Endothelial cell (in vitro differentiated cells): ENCODE measurements around the gene RASAL3. TPM values are rescaled to one million over a fixed set of nuclear protein-coding genes. Genes with fewer than 3 reads are reported as not detected.

ENCODE experiments used
- DNase-seq: peaks from one replicate; pipeline ENCODE4 v3.0.0; 2021; ENCODE audit warnings: low spot score
- H3K27ac Mint-ChIP-seq: one replicate; pipeline ENCODE4 v1.8.0; 2021; ENCODE audit warnings: mixed read lengths, inconsistent platforms; ENCODE audit not compliant: unreplicated experiment
- H3K27me3 Mint-ChIP-seq: one replicate; pipeline ENCODE4 v1.8.0; 2021; ENCODE audit warnings: mild to moderate bottlenecking, moderate library complexity, mixed read lengths, inconsistent platforms; ENCODE audit not compliant: unreplicated experiment
- H3K36me3 Mint-ChIP-seq: one replicate; pipeline ENCODE4 v1.8.0; 2021; ENCODE audit warnings: mild to moderate bottlenecking, low read depth, mixed read lengths, inconsistent platforms; ENCODE audit not compliant: unreplicated experiment
- H3K4me1 Mint-ChIP-seq: one replicate; pipeline ENCODE4 v1.8.0; 2021; ENCODE audit warnings: mild to moderate bottlenecking, mixed read lengths, inconsistent platforms; ENCODE audit not compliant: unreplicated experiment
- H3K4me3 Mint-ChIP-seq: one replicate; pipeline ENCODE4 v1.8.0; 2021; ENCODE audit warnings: mild to moderate bottlenecking, mixed read lengths, inconsistent platforms; ENCODE audit not compliant: unreplicated experiment
- H3K9me3 Mint-ChIP-seq: one replicate; pipeline ENCODE4 v1.8.0; 2021; ENCODE audit warnings: mixed read lengths, inconsistent platforms; ENCODE audit not compliant: unreplicated experiment
- CTCF ChIP-seq: fragments of 200-600 bp; sonication (generic); IDR thresholded peaks from one replicate; pipeline ENCODE4 v1.5.0; 2021; ENCODE audit warnings: antibody characterized with exemption; ENCODE audit not compliant: unreplicated experiment
- total RNA-seq: library from RNA; stranded (reverse); fragmentation: NEBNext Ultra II Directional; extraction: Animal tissue kit (Norgen Biotek cat#: 25700); gene quantifications from one replicate; pipeline ENCODE4 v1.2.1, GENCODE V29; 2021; ENCODE audit not compliant: unreplicated experiment

The RASAL3 gene
- total RNA-seq, 1 donor from 2014 or later: 1.5 TPM

- no peak for TF ChIP-seq CTCF
- DNase-seq: no peak
- Mint-ChIP-seq H3K27ac (no peak overlapping the region), H3K36me3 (peaks cover 24% of the 10 kb centered on the region), H3K4me1 (peaks cover 12% of the 10 kb centered on the region), H3K9me3 (no peaks in the 10 kb centered on the region), H3K27me3 (peaks cover 23% of the 10 kb centered on the region), H3K4me3 (peak overlapping the region; percentile 73)
Observed at GRCh38 chr19:15448778-15449619, 15.3 kb downstream of the RASAL3 start.

- no peak for DNase-seq
- Mint-ChIP-seq H3K36me3 (peaks cover 18% of the 10 kb centered on the region), H3K4me3 (peak overlapping the region; percentile 73), H3K27ac (no peak overlapping the region), H3K27me3 (peaks cover 17% of the 10 kb centered on the region), H3K9me3 (no peaks in the 10 kb centered on the region), H3K4me1 (peaks cover 10% of the 10 kb centered on the region)
- TF ChIP-seq CTCF: no peak
Observed at GRCh38 chr19:15448044-15448777, 16.1 kb downstream of the RASAL3 start.

- no peak for DNase-seq
- no peak for TF ChIP-seq CTCF
- no peak overlapping the region for H3K27ac Mint-ChIP-seq
- H3K4me3 Mint-ChIP-seq: peak overlapping the region; percentile 45
- H3K36me3 Mint-ChIP-seq: peaks cover 18% of the 10 kb centered on the region
- no peaks in the 10 kb centered on the region for H3K9me3 Mint-ChIP-seq
- H3K27me3 Mint-ChIP-seq: peaks cover 17% of the 10 kb centered on the region
- peaks cover 10% of the 10 kb centered on the region for H3K4me1 Mint-ChIP-seq
Observed at GRCh38 chr19:15447057-15447456, 17.3 kb downstream of the RASAL3 start.

- Mint-ChIP-seq H3K36me3 (peaks cover 18% of the 10 kb centered on the region), H3K4me3 (no peak overlapping the region), H3K9me3 (no peaks in the 10 kb centered on the region), H3K27ac (no peak overlapping the region), H3K4me1 (peaks cover 10% of the 10 kb centered on the region), H3K27me3 (peaks cover 17% of the 10 kb centered on the region)
- no peak for TF ChIP-seq CTCF
- no peak for DNase-seq
Observed at GRCh38 chr19:15445807-15446376, 18.5 kb downstream of the RASAL3 start.
